SK-N-SH (cell line): ENCODE data around the gene MMP28. TPM values are rescaled to one million over a fixed set of nuclear protein-coding genes. Genes with fewer than 3 reads are reported as not detected.

Experiments
- CTCF ChIA-PET: fragments of 300-600, 350-600 bp; formaldehyde crosslinking; extraction: SDS; loops from one replicate; lab custom pipeline; 2021; lab: Yijun Ruan, JAX
- POLR2A ChIA-PET: fragments of 350-600 bp; sonication (Branson Sonifier 250); formaldehyde crosslinking; extraction: SDS; loops from one replicate; lab custom pipeline; 2020; ENCODE audit warnings: antibody characterized with exemption, inconsistent platforms; lab: Yijun Ruan, JAX
- DNase-seq: peaks from one replicate; pipeline ENCODE4 v3.0.0; 2012
- H2AFZ ChIP-seq: fragments of 200-600 bp; sonication (generic); 2 replicates; pipeline ENCODE4 v1.8.1; 2016; ENCODE audit warnings: antibody characterized with exemption, mild to moderate bottlenecking, low read depth
- H3F3A ChIP-seq: fragments of 200-600 bp; sonication (generic); replicated peaks from 2 replicates; pipeline ENCODE3; 2016; ENCODE audit warnings: antibody characterized with exemption, mild to moderate bottlenecking; ENCODE audit not compliant: insufficient read depth
- H3K27ac ChIP-seq, 2 experiments: fragments of 200-500 bp in 1 of 2; fragments of 200-600 bp in 1 of 2; sonication (Bioruptor generic) in 1 of 2; sonication (generic), shearing (Covaris generic) in 1 of 2; 2 replicates each; pipeline versions ENCODE4 v1.5.1 to v1.6.1; 2014 to 2016; ENCODE audit warnings: low read depth in 2 of 2, inconsistent platforms in 1 of 2, low read length in 1 of 2, mild to moderate bottlenecking in 1 of 2, mixed read lengths in 1 of 2
- H3K27me3 ChIP-seq: fragments of 200-600 bp; sonication (generic), shearing (Covaris generic); 2 replicates; pipeline ENCODE4 v1.6.1; 2016; ENCODE audit warnings: mixed run types; ENCODE audit not compliant: insufficient read depth
- H3K36me3 ChIP-seq, 2 experiments: fragments of 200-500 bp in 1 of 2; fragments of 200-600 bp in 1 of 2; sonication (Bioruptor generic) in 1 of 2; sonication (generic) in 1 of 2; replicated peaks in 1 of 2; 2 replicates each; pipeline versions ENCODE3 to v1.5.1; 2014 to 2016; ENCODE audit warnings: low read length in 1 of 2, mild to moderate bottlenecking in 1 of 2; ENCODE audit not compliant: insufficient read depth in 2 of 2, control insufficient read depth in 1 of 2
- H3K4me1 ChIP-seq, 2 experiments: fragments of 200-500 bp in 1 of 2; fragments of 200-600 bp in 1 of 2; sonication (Bioruptor generic) in 1 of 2; sonication (generic), shearing (Covaris generic) in 1 of 2; 2 replicates each; pipeline versions ENCODE4 v1.5.1 to v1.6.1; 2014 to 2016; ENCODE audit warnings: low read depth in 1 of 2, low read length in 1 of 2, mixed run types in 1 of 2; ENCODE audit not compliant: insufficient read depth in 2 of 2, control insufficient read depth in 1 of 2
- H3K4me2 ChIP-seq: fragments of 200-600 bp; sonication (generic), shearing (Covaris generic); 2 replicates; pipeline ENCODE4 v1.6.1; 2017; ENCODE audit warnings: mixed run types
- H3K4me3 ChIP-seq, 2 experiments: fragments of 200-500 bp in 1 of 2; fragments of 200-600 bp in 1 of 2; sonication (Bioruptor generic) in 1 of 2; sonication (generic), shearing (Covaris generic) in 1 of 2; 2 replicates each; pipeline versions ENCODE4 v1.5.1 to v1.8.1; 2014 to 2016; ENCODE audit warnings: low read depth in 2 of 2, inconsistent platforms in 1 of 2, low read length in 1 of 2, mild to moderate bottlenecking in 1 of 2, mixed read lengths in 1 of 2, moderate library complexity in 1 of 2
- H3K79me2 ChIP-seq: fragments of 200-600 bp; sonication (generic); 2 replicates; pipeline ENCODE4 v1.8.1; 2017; ENCODE audit warnings: mild to moderate bottlenecking; ENCODE audit not compliant: insufficient read depth
- H3K9ac ChIP-seq: fragments of 200-600 bp; sonication (generic); 2 replicates; pipeline ENCODE4 v1.6.1; 2017; ENCODE audit warnings: mixed run types
- H3K9me2 ChIP-seq: fragments of 200-600 bp; sonication (generic); 2 replicates; pipeline ENCODE4 v1.6.1; 2017; ENCODE audit warnings: mixed run types
- H3K9me3 ChIP-seq: fragments of 200-600 bp; sonication (generic); 2 replicates; pipeline ENCODE4 v1.6.1; 2017; ENCODE audit warnings: mixed run types, mild to moderate bottlenecking, moderate library complexity
- H4K20me1 ChIP-seq: fragments of 200-600 bp; sonication (generic); 2 replicates; pipeline ENCODE4 v1.6.1; 2017; ENCODE audit warnings: mild to moderate bottlenecking, mixed run types; ENCODE audit not compliant: insufficient read depth
- CHD2 ChIP-seq: fragments of 150-350 bp; IDR thresholded peaks from 2 replicates; pipeline ENCODE4 v1.6.1; 2018; ENCODE audit warnings: low read length; ENCODE audit not compliant: partially characterized antibody
- EZH2phosphoT487 ChIP-seq: fragments of 200-600 bp; sonication (generic); IDR thresholded peaks from 2 replicates; pipeline ENCODE4 v1.6.1; 2017; ENCODE audit warnings: low read depth, mixed run types, mild to moderate bottlenecking, antibody characterized with exemption, moderate library complexity, borderline replicate concordance
- FOSL2 ChIP-seq: IDR thresholded peaks from 2 replicates; pipeline ENCODE4 v1.4.0; 2012; ENCODE audit warnings: low read depth, mild to moderate bottlenecking, moderate library complexity, borderline replicate concordance
- FOXM1 ChIP-seq: IDR thresholded peaks from 2 replicates; pipeline ENCODE4 v1.4.0; 2012; ENCODE audit warnings: low read depth, mild to moderate bottlenecking
- MEF2A ChIP-seq: IDR thresholded peaks from 2 replicates; pipeline ENCODE4 v1.4.0; 2012; ENCODE audit warnings: low read depth, borderline replicate concordance
- NFIC ChIP-seq: IDR thresholded peaks from 2 replicates; pipeline ENCODE4 v1.4.0; 2012; ENCODE audit warnings: borderline replicate concordance
- RCOR1 ChIP-seq: fragments of 150-350 bp; IDR thresholded peaks from 2 replicates; pipeline ENCODE4 v1.6.1; 2017; ENCODE audit warnings: antibody characterized with exemption, low read length
- RFX5 ChIP-seq: IDR thresholded peaks from 2 replicates; pipeline ENCODE4 v1.6.1; 2012; ENCODE audit warnings: mild to moderate bottlenecking, improper control_type of control experiment, low read length
- SIN3A ChIP-seq: IDR thresholded peaks from 2 replicates; pipeline ENCODE4 v1.6.1; 2012; ENCODE audit warnings: low read depth, mild to moderate bottlenecking, low read length, moderate library complexity, borderline replicate concordance
- WGBS: methylation state at CpG from one replicate; pipeline ENCODE4 v1.1.6; 2017; ENCODE audit warnings: low lambda C conversion rate; 5-methylcytosine and 5-hydroxymethylcytosine counted together
- polyA plus RNA-seq, 3 experiments: library from polyadenylated mRNA; depleted of rRNA; stranded (reverse); fragments of >200 nt; gene quantifications; 2 replicates each; pipeline ENCODE4 v1.2.3, GENCODE V29; 2012

Gene MMP28
- polyA plus RNA-seq, 1 of the 3 experiments (the other 2 are of a cell fraction) = 0.33 TPM

GRCh38 chr17:35775039-35775438, 20.4 kb downstream of the MMP28 start:
- no peaks in the 10 kb centered on the region for H3K9me2 ChIP-seq
- no peaks in the 10 kb centered on the region for H3F3A ChIP-seq
- H2AFZ ChIP-seq = no peak overlapping the region; the same call in 1 of the 2 replicates
- H3K4me3 ChIP-seq = no peak overlapping the region
- no peaks in the 10 kb centered on the region for H3K9me3 ChIP-seq
- H3K27ac ChIP-seq = peak overlapping the region in 1 of 2 experiments; percentile 80; a peak in 2 of 4 replicates
- peaks cover 0 to 26% of the 10 kb centered on the region in 2 experiments; a peak in 1 of 4 replicates for H3K4me1 ChIP-seq
- no peaks in the 10 kb centered on the region for H3K79me2 ChIP-seq
- ChIA-PET POLR2A (interaction anchor here (0.6 to 1.7 kb wide), 5 partner anchors 11 to 34 kb away, joined by 3 to 7 read pairs (median 4); partner anchors contain the start of gene TAF15), CTCF (interaction anchor here (0.9 to 31.2 kb wide), 6 partner anchors 10 to 33 kb away, joined by 3 to 809 read pairs (median 8); partner anchors contain the start of gene TAF15)
- H3K4me2 ChIP-seq = no peak overlapping the region
- no peak for TF ChIP-seq FOXM1
- no peak for TF ChIP-seq CHD2
- TF ChIP-seq SIN3A = no peak
- no peak for TF ChIP-seq RCOR1
- TF ChIP-seq EZH2phosphoT487 = no peak
- no peak for TF ChIP-seq FOSL2
- TF ChIP-seq RFX5 = no peak
- TF ChIP-seq, all 33 proteins: peak for 0
- 69% methylated on average over 5 of the region's 5 CpGs for WGBS
- DNase-seq = peak; percentile 69
- no peaks in the 10 kb centered on the region for H4K20me1 ChIP-seq
- H3K27me3 ChIP-seq = no peaks in the 10 kb centered on the region
- no peak overlapping the region for H3K9ac ChIP-seq
- no peaks in the 10 kb centered on the region for H3K36me3 ChIP-seq

GRCh38 chr17:35774499-35774898, 20.9 kb downstream of the MMP28 start:
- POLR2A ChIA-PET = interaction anchor here (0.6 to 1.0 kb wide), 2 partner anchors 15 to 25 kb away, joined by 3 read pairs; no protein-coding TSS in a partner anchor
- H2AFZ ChIP-seq = no peak overlapping the region; the same call in 1 of the 2 replicates
- H3K4me3 ChIP-seq = no peak overlapping the region

More at GRCh38 chr17:35774499-35774898, 20.9 kb downstream of the MMP28 start:
- Histone ChIP-seq H3K27ac (peak overlapping the region in 1 of 2 experiments; percentile 80; a peak in 2 of 4 replicates), H3F3A (no peaks in the 10 kb centered on the region), H3K27me3 (no peaks in the 10 kb centered on the region), H3K4me2 (no peak overlapping the region), H4K20me1 (no peaks in the 10 kb centered on the region), H3K4me1 (peaks cover 0 to 26% of the 10 kb centered on the region in 2 experiments; a peak in 1 of 4 replicates), H3K9me2 (no peaks in the 10 kb centered on the region), H3K9ac (no peak overlapping the region), H3K9me3 (no peaks in the 10 kb centered on the region), H3K79me2 (no peaks in the 10 kb centered on the region), H3K36me3 (no peaks in the 10 kb centered on the region)
- peak; percentile 85 for DNase-seq
- CTCF ChIA-PET = interaction anchor here (0.9 to 31.2 kb wide), 7 partner anchors 8 to 34 kb away, joined by 3 to 809 read pairs (median 6); partner anchors contain the start of gene TAF15
- TF ChIP-seq MEF2A (no peak), RFX5 (no peak), CHD2 (peak; percentile 22), NFIC (0 out of 2 replicates have a peak, but pooled peaks have one; percentile 7)
- WGBS = 56% methylated on average over 4 of the region's 5 CpGs
